GM20431 (cell line): ENCODE results near the gene NOS1AP.
"Not testable (repeated sequence)": the region's sequence is repeated elsewhere in the genome, so short reads cannot be mapped to it uniquely, and the experiment has no call there.

ENCODE experiments used
- in situ Hi-C: fragments of 300-500 bp; cut with MseI, MboI; formaldehyde crosslinking; loops from one replicate; pipeline ENCODE4 v1.15.0; 2020; ENCODE audit warnings: low sequenced_read_pairs; ENCODE audit not compliant: unreplicated experiment

The NOS1AP gene

DNA sequence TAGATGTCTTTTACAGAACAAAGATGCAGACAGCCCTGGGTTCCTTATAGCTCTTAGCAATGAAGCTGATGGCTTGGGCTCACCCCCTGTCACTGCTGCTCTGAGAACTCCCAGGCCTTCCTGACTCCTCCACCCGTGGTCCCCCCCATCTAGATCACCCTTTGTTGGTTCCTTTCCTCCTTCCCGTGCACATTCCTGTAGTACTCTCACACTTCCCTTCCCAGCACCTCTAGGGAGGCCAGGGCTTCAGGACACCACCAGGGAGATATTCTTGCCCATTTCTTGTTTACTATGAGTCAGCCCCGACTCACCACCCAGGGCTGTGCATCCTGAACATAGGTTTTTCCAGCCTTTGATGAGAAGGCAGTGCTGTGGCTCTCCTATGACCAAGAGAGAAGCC lies 14.4 kb upstream of the NOS1AP start:
- in situ Hi-C loops = no loop called here

GRCh38 chr1:162056043-162056442 lies 13.4 kb upstream of the NOS1AP start:
- in situ Hi-C loops = no loop called here

DNA sequence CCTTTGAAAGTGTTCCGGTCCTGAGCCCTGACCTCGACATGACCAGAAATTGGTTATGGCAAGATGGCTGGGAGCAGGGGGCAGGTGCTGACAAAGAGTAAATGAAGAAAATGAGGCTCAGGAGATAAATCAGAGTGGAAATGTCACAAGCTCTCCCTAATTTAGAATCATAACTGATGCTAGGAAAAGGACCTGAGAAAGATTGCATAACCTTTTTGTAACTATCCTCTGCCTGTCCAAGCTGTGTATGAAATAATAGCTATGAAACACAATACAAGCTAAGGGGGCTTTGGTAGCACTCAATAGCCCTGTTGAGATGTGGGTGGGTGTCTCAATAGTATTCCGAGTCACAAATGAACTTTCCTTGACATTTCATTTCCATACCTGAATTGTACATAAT lies 12.9 kb upstream of the NOS1AP start:
- in situ Hi-C loops = no loop called here

- in situ Hi-C loops = no loop called here
Observed at GRCh38 chr1:162059721-162060120, 9.8 kb upstream of the NOS1AP start.

DNA sequence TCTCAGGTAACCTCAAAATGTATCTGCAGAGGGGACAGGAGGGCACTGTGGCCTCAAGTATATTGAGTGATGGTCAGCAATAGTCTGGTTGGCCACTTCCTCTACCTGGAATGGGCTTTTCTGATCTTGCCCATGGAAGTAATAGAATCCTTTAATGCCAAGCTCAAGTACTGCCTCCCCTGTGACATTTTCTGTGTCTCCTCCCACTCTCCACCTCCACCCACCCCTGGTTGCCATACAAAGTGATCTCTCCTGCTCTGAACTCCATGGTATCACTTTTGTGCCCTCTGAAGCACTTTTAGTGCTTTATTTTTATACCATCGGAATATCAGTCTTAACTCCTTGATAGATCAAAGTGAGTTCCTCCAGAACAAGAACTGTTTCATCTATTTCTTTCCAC lies 9.2 kb upstream of the NOS1AP start:
- in situ Hi-C loops = no loop called here

GRCh38 chr1:162062542-162063015 lies 6.9 kb upstream of the NOS1AP start:
- in situ Hi-C loops = no loop called here

DNA sequence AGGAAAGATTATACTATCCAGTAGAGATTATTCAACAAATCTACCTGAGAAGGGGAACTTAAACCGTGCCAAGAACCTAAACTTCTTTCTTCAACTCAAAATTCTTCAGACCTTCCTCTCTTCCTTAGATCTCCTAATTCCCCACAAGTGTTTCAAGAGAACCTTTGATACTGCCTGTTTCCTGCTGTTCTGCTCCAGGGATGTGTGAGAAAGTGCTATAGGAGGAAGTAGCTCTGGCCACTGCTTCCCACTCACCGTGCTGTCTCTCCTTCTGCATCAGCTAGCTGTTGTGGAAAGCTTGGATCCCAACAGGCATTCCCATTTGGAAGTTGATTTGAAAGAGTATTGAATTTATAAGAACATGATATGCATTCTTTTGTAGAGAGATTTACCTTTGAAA lies 4.5 kb upstream of the NOS1AP start:
- in situ Hi-C loops = no loop called here

DNA sequence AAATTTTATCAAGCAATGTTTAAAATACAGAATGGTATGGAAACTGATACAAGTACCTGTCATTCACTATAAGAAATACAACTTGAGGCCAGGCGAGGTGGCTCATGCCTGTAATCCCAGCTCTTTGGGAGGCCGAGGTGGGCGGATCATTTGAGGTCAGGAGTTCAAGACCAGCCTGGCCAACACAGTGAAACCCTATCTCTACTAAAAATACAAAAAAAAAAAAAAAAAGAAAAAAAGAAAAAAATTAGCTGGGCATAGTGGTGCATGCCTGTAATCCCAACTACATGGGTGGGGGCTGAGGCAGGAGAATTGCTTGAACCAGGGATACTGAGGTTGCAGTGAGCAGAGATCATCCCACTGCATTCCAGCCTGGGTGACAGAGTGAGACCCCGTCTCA lies 2.7 kb upstream of the NOS1AP start:
- in situ Hi-C loops = not testable (repeated sequence)

- in situ Hi-C loops = no loop called here
Observed at GRCh38 chr1:162067466-162067865, 2.0 kb upstream of the NOS1AP start.

DNA sequence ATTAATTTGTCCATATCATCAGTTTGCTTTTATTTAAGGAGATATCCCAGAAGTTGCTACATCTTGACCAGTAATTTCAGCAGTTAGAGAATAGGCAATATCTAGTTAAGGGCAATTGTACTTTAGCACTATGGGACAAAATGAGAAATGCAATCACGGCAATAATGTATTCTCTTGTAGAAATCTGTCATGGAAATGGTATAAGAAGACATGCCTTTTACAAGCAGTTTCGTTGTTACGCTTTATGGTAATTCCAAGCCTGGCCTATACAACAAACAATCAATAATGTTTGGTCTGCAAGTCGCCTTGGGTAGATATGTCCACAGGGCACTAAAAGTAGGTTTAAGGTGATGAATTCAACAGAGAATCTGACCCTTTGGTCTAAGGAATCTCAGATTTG lies 1.2 kb upstream of the NOS1AP start:
- in situ Hi-C loops = no loop called here

GRCh38 chr1:162070094-162070748 lies 730 bp downstream of the NOS1AP start:
- in situ Hi-C loops = no loop called here

GRCh38 chr1:162070825-162071224 lies 1.3 kb downstream of the NOS1AP start:
- in situ Hi-C loops = no loop called here

GRCh38 chr1:162072740-162073139 lies 3.2 kb downstream of the NOS1AP start:
- in situ Hi-C loops = no loop called here

DNA sequence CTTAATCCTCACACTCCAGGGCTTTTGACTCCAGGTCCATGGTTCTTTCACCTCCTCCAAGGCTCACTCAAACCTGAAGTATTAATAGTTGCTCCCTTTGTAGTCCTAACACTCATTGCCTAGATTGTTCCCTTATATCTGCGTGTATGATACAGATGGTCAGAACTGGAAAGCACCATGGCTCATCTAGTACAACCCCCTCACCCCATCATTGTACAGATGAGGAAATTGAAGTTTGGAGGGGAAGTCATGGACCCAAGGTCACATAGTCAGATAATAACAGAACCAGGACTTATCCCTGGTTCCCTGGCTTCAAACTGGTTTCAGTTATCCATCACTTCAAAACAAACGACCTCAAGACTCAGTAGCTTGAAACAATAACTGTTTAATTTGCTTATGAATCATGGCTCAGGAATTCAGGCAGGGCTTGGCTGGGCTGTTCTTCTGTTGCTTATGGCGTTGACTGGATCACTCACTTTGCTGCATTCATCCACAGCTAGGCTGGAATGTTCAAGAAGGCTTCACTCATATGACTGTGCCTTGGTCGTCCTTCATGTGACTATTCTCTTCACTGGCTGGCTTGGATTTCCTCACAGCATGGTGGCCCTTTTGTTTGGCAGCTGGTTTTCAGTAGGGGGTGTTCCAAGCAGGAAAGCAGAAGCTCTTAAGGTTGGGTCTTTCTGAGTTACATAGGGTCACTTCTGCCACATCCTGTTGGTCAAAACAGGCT lies 5.0 kb downstream of the NOS1AP start:
- in situ Hi-C loops = no loop called here

- in situ Hi-C loops = no loop called here
Observed at GRCh38 chr1:162075862-162076261, 6.4 kb downstream of the NOS1AP start.

DNA sequence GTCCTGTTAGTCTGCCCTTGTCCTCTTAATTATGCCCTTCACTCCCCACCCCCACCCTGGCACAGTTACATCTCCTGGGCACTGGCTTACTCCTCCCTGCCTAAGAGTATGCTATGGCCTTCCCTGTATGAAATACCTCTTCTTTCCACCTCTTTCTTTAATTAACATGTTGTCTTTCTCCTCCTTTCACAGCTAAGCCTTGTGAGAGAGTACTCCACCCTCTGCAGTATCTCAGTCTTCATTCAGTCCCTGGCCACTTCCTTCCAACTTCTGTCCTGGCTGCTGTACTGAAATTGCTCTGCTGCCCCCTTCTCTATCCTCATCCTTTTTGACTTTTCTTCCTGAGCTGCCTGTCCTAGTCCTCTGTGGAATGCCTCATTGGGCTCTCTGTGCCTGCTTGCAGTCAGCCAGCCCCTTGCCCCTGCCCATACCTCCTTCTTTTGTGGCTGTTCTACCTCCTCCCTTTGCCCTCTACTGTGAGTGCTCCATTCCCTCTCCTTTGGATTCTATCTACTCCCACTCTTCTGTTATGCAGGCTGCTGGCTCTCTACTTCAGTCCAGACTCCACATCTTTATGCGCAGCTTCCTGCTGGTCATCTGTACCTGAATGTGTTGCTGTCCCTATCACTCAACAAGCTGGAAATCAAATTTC lies 8.3 kb downstream of the NOS1AP start:
- in situ Hi-C loops = no loop called here

DNA sequence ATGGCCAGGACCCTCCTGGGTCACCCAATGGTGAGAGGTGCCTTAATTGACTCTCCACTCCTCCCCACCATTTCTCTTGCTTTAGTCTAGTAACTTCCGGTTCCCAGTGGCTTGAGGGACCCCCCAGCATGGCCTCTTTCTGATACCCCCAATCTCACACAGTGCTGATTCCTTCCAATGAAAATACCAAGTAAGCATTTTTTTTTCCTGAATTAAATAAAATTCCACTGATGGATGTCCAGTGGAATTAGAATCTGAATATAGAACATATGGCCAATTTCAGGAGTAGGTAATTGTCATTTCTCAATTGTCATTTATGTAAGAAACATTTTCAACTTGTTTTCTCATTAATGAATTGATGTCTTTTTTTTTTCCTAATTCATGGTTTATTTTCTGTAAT lies 9.5 kb downstream of the NOS1AP start:
- in situ Hi-C loops = no loop called here

DNA sequence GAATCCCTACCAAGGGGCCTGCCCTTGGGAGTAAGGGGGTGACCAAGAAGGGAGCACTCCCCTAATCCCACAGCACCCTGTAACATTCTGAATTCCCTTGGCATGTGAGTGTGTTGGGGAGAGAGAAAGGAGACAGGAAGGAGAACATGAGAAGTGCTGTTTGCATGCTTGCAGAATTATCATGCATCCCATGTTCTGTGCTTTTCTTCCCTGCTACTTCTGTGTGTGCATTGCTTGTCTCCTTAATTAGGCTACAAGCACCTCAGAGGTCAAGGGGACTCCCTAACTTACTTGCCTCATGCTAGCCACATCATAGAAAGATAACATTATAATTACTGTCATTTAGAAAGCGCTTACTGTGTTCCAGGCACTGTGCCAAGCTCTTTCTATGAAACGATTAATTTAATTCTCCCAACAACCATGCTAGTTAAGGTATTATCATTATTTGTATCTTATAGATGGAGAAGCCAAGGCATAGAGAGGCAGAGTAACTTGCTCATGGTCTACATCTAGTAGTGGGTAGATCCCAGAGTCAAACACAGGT lies 11.1 kb downstream of the NOS1AP start:
- in situ Hi-C loops = no loop called here

DNA sequence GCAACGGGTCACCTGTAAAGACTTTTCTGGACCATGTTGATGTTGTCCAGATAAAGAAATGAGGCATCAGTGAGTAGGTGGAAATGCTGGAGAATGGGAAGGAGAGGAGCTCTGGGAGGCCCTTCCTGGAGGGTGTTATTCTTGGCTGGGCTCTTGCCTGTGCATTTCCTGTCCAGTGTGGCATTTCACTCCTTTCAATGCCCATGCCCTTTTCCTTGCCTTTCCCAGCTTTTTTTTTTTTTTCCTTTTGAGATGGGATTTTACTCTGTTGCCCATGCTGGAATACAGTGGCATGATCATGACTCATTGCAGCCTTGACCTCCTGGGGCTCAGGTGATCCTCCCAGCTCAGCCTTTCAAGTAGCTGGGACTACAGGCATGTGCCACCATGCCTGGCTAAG lies 11.8 kb downstream of the NOS1AP start:
- in situ Hi-C loops = no loop called here

DNA sequence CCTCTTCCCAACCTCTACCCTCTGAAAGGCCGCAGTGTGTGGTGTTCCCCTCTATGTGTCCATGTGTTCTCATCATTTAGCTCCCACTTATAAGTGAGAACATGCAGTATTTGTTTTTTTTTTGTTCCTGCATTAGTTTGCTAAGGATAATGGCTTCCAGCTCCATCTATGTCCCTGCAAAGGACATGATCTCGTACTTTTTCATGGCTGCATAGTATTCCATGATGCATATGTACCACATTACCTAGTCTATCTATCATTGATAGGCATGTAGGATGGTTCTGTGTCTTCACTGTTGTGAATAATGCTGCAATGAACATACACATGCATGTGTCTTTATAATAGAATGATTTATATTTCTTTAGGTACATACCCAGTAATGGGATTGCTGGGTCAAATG lies 12.6 kb downstream of the NOS1AP start:
- in situ Hi-C loops = not testable (repeated sequence)

DNA sequence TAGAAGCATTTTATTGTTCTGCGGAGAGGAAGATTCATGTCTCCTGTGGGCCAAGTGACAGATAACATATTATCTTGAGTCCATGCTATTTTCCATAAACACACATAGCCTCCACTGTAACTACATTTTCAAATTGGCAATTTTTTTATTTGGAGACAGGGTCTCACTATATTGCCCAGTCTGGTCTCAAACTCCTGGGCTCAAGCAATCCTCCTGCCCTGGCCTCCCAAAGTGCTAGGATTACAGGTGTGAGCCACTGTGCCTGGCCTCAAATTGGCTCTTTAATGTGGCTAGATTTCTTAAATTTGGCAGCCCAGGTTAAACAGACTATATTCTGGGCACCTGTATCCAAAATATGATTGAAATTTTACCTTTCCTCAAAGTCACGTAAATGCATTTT lies 13.8 kb downstream of the NOS1AP start:
- in situ Hi-C loops = no loop called here
